Mammary epithelial cell (primary cell): ENCODE results near the gene ISLR2.
"Not testable (repeated sequence)": the region's sequence is repeated elsewhere in the genome, so short reads cannot be mapped to it uniquely, and the experiment has no call there.

Source experiments
- EZH2 ChIP-seq: IDR thresholded peaks from 2 replicates; pipeline ENCODE4 v1.6.1; 2012; ENCODE audit warnings: low read length, inconsistent platforms, borderline replicate concordance
- TF ChIP-seq, protein P1 (sequence below), 2 donors: IDR thresholded peaks in 1 of 2; conservative IDR thresholded peaks in 1 of 2; 2 replicates each; pipeline ENCODE4 v1.5.1; 2011 to 2012; ENCODE audit warnings: inconsistent platforms in 2 of 2, low read length in 2 of 2, mild to moderate bottlenecking in 2 of 2, control low read depth in 1 of 2, low read depth in 1 of 2; ENCODE audit not compliant: insufficient read depth in 1 of 2; ENCODE audit errors: extremely low read depth in 1 of 2

DNA sequence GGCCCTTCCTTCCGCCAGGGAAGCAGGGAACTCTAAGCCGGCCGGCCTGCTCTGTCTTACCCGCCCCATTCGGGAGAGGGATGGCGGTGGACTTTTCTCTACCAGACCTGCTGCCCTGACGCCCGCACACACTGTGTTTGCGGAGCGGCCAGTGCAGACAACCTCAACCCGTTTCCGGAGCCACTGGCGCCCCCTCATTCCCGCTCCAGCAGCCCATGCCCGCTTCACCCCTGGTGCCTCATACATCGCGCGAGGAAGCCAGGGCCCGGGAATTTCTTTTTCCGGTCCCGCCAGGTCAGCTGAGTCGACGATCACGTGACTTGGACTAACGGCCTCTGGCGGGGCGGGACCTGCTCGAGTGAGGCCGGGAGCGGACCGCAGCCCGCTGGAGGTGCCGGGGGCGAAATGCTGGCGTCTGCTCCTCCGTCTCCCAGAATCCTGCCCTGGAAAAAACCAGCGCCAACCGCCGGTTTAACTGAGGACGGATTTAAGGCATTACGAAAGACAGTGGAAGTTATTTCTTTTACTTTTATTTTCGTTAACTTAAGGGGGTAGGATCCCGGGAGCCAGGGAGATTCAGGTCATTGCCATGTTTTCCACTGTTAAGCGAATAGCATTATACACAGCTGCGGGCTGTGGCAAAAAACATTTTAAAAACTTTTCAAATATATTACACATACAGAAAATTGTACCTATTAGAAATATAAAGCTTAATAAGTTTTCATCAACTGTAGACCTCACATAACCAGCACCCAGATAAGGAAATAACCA is 30.2 kb upstream of the ISLR2 start:
- TF ChIP-seq, protein P1, sequence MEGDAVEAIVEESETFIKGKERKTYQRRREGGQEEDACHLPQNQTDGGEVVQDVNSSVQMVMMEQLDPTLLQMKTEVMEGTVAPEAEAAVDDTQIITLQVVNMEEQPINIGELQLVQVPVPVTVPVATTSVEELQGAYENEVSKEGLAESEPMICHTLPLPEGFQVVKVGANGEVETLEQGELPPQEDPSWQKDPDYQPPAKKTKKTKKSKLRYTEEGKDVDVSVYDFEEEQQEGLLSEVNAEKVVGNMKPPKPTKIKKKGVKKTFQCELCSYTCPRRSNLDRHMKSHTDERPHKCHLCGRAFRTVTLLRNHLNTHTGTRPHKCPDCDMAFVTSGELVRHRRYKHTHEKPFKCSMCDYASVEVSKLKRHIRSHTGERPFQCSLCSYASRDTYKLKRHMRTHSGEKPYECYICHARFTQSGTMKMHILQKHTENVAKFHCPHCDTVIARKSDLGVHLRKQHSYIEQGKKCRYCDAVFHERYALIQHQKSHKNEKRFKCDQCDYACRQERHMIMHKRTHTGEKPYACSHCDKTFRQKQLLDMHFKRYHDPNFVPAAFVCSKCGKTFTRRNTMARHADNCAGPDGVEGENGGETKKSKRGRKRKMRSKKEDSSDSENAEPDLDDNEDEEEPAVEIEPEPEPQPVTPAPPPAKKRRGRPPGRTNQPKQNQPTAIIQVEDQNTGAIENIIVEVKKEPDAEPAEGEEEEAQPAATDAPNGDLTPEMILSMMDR (conservative IDR thresholded peaks at IDR 0.05 in 1 of 2, IDR thresholded peaks at IDR 0.05 in 1 of 2; ENCODE audit: extremely low read depth in 1 of 2, insufficient read depth in 1 of 2, low read depth in 1 of 2, low read length in 2 of 2), result not testable (repeated sequence)
- not testable (repeated sequence) for TF ChIP-seq EZH2
